SK-N-SH treated with all-trans-retinoic acid at 6 μM for 48 hours (cell line): ENCODE results near the gene KIRREL3.

Source experiments
- ESRRG ChIP-seq: fragments of 250-450 bp; sonication (Bioruptor Pico); IDR thresholded peaks from 2 replicates; pipeline ENCODE4 v1.6.1; 2021; ENCODE audit warnings: mild to moderate bottlenecking
- OSR1 ChIP-seq: fragments of 250-450 bp; sonication (Bioruptor Pico); IDR thresholded peaks from 2 replicates; pipeline ENCODE4 v1.8.0; 2022; ENCODE audit warnings: moderate library complexity, mild to moderate bottlenecking, inconsistent platforms
- RARB ChIP-seq: fragments of 250-450 bp; sonication (Bioruptor Pico); IDR thresholded peaks from 2 replicates; pipeline ENCODE4 v1.8.0; 2021; ENCODE audit warnings: mild to moderate bottlenecking, moderate library complexity
- TCF4 ChIP-seq: fragments of 250-450 bp; sonication (Bioruptor Pico); IDR thresholded peaks from 2 replicates; pipeline ENCODE4 v1.8.0; 2021; ENCODE audit warnings: mild to moderate bottlenecking, moderate library complexity, borderline replicate concordance
- ZC3H10 ChIP-seq: fragments of 250-450 bp; sonication (Bioruptor Pico); IDR thresholded peaks from 2 replicates; pipeline ENCODE4 v1.5.1; 2021; ENCODE audit warnings: mild to moderate bottlenecking, moderate library complexity
- TF ChIP-seq, protein P1 (sequence below): fragments of 250-450 bp; sonication (Bioruptor Pico); IDR thresholded peaks from 2 replicates; pipeline ENCODE4 v1.5.1; 2020; ENCODE audit warnings: low read depth, mild to moderate bottlenecking, moderate library complexity
- TF ChIP-seq, protein P2 (sequence below): fragments of 250-450 bp; sonication (Bioruptor Pico); IDR thresholded peaks from 2 replicates; pipeline ENCODE4 v1.5.0; 2020; ENCODE audit warnings: mild to moderate bottlenecking, moderate library complexity

DNA sequence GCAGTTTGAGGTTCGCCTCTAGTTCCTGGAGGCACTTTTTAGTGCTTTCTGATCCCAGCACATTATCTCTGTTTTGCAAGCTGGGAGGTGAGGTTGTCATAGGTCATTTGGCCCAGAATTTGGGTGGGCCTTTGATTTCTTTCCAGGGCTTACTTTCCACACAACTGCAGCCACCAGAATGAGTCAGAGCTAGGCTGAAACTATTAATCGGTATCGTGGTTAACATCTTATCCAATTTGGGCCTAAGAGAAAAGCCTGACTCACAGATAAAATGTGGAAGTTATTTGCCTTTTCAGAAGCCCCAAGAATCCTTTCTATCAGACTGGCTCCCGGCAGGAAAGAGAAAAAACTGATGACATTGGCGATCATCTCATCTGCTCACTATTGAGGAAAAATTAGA is 166.4 kb downstream of the KIRREL3 start:
- no peak for TF ChIP-seq OSR1 (CRISPR knock-in tag)
- TF ChIP-seq TCF4 (CRISPR knock-in tag): no peak
- no peak for TF ChIP-seq ESRRG (CRISPR knock-in tag)
- TF ChIP-seq, protein P1, sequence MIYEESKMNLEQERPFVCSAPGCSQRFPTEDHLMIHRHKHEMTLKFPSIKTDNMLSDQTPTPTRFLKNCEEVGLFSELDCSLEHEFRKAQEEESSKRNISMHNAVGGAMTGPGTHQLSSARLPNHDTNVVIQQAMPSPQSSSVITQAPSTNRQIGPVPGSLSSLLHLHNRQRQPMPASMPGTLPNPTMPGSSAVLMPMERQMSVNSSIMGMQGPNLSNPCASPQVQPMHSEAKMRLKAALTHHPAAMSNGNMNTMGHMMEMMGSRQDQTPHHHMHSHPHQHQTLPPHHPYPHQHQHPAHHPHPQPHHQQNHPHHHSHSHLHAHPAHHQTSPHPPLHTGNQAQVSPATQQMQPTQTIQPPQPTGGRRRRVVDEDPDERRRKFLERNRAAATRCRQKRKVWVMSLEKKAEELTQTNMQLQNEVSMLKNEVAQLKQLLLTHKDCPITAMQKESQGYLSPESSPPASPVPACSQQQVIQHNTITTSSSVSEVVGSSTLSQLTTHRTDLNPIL (CRISPR knock-in tag): no peak
- no peak for TF ChIP-seq ZC3H10 (CRISPR knock-in tag)
- TF ChIP-seq, protein P2, sequence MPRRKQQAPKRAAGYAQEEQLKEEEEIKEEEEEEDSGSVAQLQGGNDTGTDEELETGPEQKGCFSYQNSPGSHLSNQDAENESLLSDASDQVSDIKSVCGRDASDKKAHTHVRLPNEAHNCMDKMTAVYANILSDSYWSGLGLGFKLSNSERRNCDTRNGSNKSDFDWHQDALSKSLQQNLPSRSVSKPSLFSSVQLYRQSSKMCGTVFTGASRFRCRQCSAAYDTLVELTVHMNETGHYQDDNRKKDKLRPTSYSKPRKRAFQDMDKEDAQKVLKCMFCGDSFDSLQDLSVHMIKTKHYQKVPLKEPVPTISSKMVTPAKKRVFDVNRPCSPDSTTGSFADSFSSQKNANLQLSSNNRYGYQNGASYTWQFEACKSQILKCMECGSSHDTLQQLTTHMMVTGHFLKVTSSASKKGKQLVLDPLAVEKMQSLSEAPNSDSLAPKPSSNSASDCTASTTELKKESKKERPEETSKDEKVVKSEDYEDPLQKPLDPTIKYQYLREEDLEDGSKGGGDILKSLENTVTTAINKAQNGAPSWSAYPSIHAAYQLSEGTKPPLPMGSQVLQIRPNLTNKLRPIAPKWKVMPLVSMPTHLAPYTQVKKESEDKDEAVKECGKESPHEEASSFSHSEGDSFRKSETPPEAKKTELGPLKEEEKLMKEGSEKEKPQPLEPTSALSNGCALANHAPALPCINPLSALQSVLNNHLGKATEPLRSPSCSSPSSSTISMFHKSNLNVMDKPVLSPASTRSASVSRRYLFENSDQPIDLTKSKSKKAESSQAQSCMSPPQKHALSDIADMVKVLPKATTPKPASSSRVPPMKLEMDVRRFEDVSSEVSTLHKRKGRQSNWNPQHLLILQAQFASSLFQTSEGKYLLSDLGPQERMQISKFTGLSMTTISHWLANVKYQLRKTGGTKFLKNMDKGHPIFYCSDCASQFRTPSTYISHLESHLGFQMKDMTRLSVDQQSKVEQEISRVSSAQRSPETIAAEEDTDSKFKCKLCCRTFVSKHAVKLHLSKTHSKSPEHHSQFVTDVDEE: no peak
- no peak for TF ChIP-seq RARB (CRISPR knock-in tag)
